AG09309 (cell line): Measurements from ENCODE around the gene C1RL.

Source experiments
- DNase-seq: peaks from one replicate; pipeline ENCODE4 v3.0.0-alpha.2; 2010; ENCODE audit warnings: low read depth
- H3K4me3 ChIP-seq: 2 replicates; pipeline ENCODE4 v1.5.1; 2011; ENCODE audit warnings: mild to moderate bottlenecking, low read depth, low read length, moderate library complexity; ENCODE audit not compliant: control insufficient read depth
- CTCF ChIP-seq: IDR thresholded peaks from 2 replicates; pipeline ENCODE4 v1.5.1; 2011; ENCODE audit warnings: mild to moderate bottlenecking, low read depth, low read length, inconsistent platforms; ENCODE audit not compliant: insufficient read depth, control insufficient read depth; ENCODE audit errors: missing control alignments

Gene C1RL

GRCh38 chr12:7093892-7094291 is 15.1 kb downstream of the C1RL start:
- H3K4me3 ChIP-seq: no peak overlapping the region
- no peak for TF ChIP-seq CTCF

GRCh38 chr12:7093486-7093885 is 15.5 kb downstream of the C1RL start:
- no peak for DNase-seq
- no peak overlapping the region for H3K4me3 ChIP-seq
- no peak for TF ChIP-seq CTCF

More at GRCh38 chr12:7093892-7094291, 15.1 kb downstream of the C1RL start:
- no peak for DNase-seq

GRCh38 chr12:7092986-7093460 is 16.0 kb downstream of the C1RL start:
- DNase-seq: no peak
- no peak for TF ChIP-seq CTCF
- no peak overlapping the region for H3K4me3 ChIP-seq

GRCh38 chr12:7092229-7092985 is 16.6 kb downstream of the C1RL start, which contains the start of gene C1R:
Gene C1R (minus strand): TSS chr12:7092445. CDS start chr12:7092388, 57 bp downstream.
- DNase-seq: peak; percentile 78
- H3K4me3 ChIP-seq: peak within 1 kb of the TSS; percentile 52
- peak; percentile 88 for TF ChIP-seq CTCF

DNA sequence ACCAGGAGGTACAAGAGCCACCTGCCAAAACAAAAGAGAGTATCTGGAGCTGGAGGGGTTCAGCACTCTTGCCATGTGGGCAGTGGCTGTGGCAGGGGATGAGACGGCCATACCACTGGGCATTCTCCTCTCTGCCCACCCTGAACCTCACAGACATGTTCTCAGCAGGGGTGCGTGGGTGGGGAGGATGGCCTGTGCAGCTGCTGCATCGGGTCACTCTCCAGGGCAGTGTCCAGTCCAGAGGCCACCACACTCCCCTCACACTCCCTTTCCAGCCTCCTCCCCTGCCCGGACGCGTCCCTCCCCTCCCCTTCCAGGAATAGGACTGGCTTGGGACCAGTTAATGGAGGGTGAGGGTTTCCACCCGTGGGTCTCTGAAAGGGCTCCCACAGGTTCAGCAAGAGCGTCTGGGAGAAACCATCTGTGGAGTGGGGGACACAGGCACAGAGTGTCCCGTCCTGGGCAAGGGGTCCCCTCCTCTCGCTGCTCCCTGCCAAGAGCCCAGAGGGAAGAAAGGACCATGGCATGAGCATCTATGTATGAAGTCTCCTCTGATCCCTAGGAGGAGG is 17.3 kb downstream of the C1RL start:
- no peak for TF ChIP-seq CTCF
- H3K4me3 ChIP-seq: peak overlapping the region; percentile 52
- no peak for DNase-seq

GRCh38 chr12:7091171-7091570 is 17.8 kb downstream of the C1RL start:
- H3K4me3 ChIP-seq: peak overlapping the region; percentile 52
- TF ChIP-seq CTCF: no peak
- DNase-seq: no peak
